CD14-positive monocyte (primary cell): ENCODE data around the gene SAMHD1. TPM values are rescaled to one million over a fixed set of nuclear protein-coding genes. Genes with fewer than 3 reads are reported as not detected.

Experiments used
- DNase-seq, 3 donors: peaks; one replicate each; pipeline ENCODE4 v3.0.0-alpha.2; 2011 to 2022
- H2AFZ ChIP-seq: 2 replicates; pipeline ENCODE4 v1.6.0; 2012; ENCODE audit warnings: mild to moderate bottlenecking, low read depth, low read length, inconsistent platforms; ENCODE audit not compliant: insufficient read depth, poor library complexity, severe bottlenecking
- H3K27ac ChIP-seq, 2 donors: 1 replicate in 1 of 2; 2 replicates in 1 of 2; pipeline ENCODE4 v1.5.1; 2012 to 2013; ENCODE audit warnings: low read length in 2 of 2, control low read depth in 1 of 2, inconsistent platforms in 1 of 2, low read depth in 1 of 2, mild to moderate bottlenecking in 1 of 2
- H3K27me3 ChIP-seq, 2 donors: one replicate each; pipeline versions ENCODE4 v1.6.0 to v1.6.1; 2011 to 2013; ENCODE audit warnings: low read length in 2 of 2; ENCODE audit not compliant: control insufficient read depth in 2 of 2, insufficient read depth in 2 of 2
- H3K36me3 ChIP-seq, 2 donors: replicated peaks in 1 of 2; 1 replicate in 1 of 2; 2 replicates in 1 of 2; pipeline versions ENCODE4 v1.5.1 to v1.6.1; 2012 to 2013; ENCODE audit warnings: low read length in 2 of 2, control low read depth in 1 of 2, inconsistent platforms in 1 of 2, mild to moderate bottlenecking in 1 of 2; ENCODE audit not compliant: insufficient read depth in 2 of 2, control insufficient read depth in 1 of 2
- H3K4me1 ChIP-seq, 2 donors: 1 replicate in 1 of 2; 2 replicates in 1 of 2; pipeline versions ENCODE4 v1.5.1 to v1.6.1; 2012 to 2013; ENCODE audit warnings: low read length in 2 of 2, control low read depth in 1 of 2, inconsistent platforms in 1 of 2, mild to moderate bottlenecking in 1 of 2, moderate library complexity in 1 of 2; ENCODE audit not compliant: insufficient read depth in 2 of 2, control insufficient read depth in 1 of 2
- H3K4me2 ChIP-seq: replicated peaks from 2 replicates; pipeline ENCODE3; 2012; ENCODE audit warnings: low read length, moderate library complexity, mild to moderate bottlenecking; ENCODE audit not compliant: poor library complexity, severe bottlenecking; ENCODE audit errors: extremely low read depth
- H3K4me3 ChIP-seq, 3 experiments: fragments of 200-600 bp in 1 of 3; sonication (generic) in 1 of 3; replicated peaks in 1 of 3; 1 replicate in 2 of 3; 2 replicates in 1 of 3; pipeline ENCODE4 v1.5.1; 2011 to 2013; ENCODE audit warnings: low read length in 3 of 3, mild to moderate bottlenecking in 3 of 3, control low read depth in 2 of 3, low read depth in 2 of 3, inconsistent platforms in 1 of 3, moderate library complexity in 1 of 3
- H3K79me2 ChIP-seq: 2 replicates; pipeline ENCODE4 v1.6.0; 2012; ENCODE audit warnings: mild to moderate bottlenecking, control low read depth, inconsistent platforms, low read length, moderate library complexity; ENCODE audit not compliant: insufficient read depth
- H3K9ac ChIP-seq: 2 replicates; pipeline ENCODE4 v1.6.0; 2017; ENCODE audit warnings: low read length, mild to moderate bottlenecking; ENCODE audit not compliant: insufficient read depth, poor library complexity, severe bottlenecking
- H3K9me3 ChIP-seq, 2 donors: replicated peaks in 1 of 2; 1 replicate in 1 of 2; 2 replicates in 1 of 2; pipeline versions ENCODE4 v1.5.1 to v1.6.1; 2012 to 2013; ENCODE audit warnings: low read length in 2 of 2, control low read depth in 1 of 2; ENCODE audit not compliant: control insufficient read depth in 1 of 2, insufficient read depth in 1 of 2
- H4K20me1 ChIP-seq: 2 replicates; pipeline ENCODE4 v1.6.0; 2012; ENCODE audit warnings: mild to moderate bottlenecking, low read length, control low read depth, moderate library complexity; ENCODE audit not compliant: insufficient read depth
- H3K27ac Mint-ChIP-seq, 7 donors: one replicate each; pipeline ENCODE4 v1.8.0; 2020; ENCODE audit warnings: mild to moderate bottlenecking in 7 of 7, mixed read lengths in 7 of 7, moderate library complexity in 6 of 7, inconsistent platforms in 2 of 7
- H3K27me3 Mint-ChIP-seq, 3 donors: one replicate each; pipeline ENCODE4 v1.8.0; 2021 to 2022; ENCODE audit warnings: low read depth in 3 of 3, mild to moderate bottlenecking in 3 of 3, mixed read lengths in 3 of 3, moderate library complexity in 3 of 3, inconsistent platforms in 1 of 3
- H3K36me3 Mint-ChIP-seq, 2 donors: one replicate each; pipeline ENCODE4 v1.8.0; 2020; ENCODE audit warnings: mixed read lengths in 2 of 2, inconsistent platforms in 1 of 2, mild to moderate bottlenecking in 1 of 2
- H3K4me1 Mint-ChIP-seq: one replicate; pipeline ENCODE4 v1.8.0; 2020; ENCODE audit warnings: mild to moderate bottlenecking, mixed read lengths
- H3K4me3 Mint-ChIP-seq, 2 donors: one replicate each; pipeline ENCODE4 v1.8.0; 2020; ENCODE audit warnings: mild to moderate bottlenecking in 2 of 2, mixed read lengths in 2 of 2, moderate library complexity in 1 of 2
- H3K9me3 Mint-ChIP-seq, 7 donors: one replicate each; pipeline ENCODE4 v1.8.0; 2020 to 2022; ENCODE audit warnings: mixed read lengths in 7 of 7, mild to moderate bottlenecking in 6 of 7, moderate library complexity in 6 of 7, inconsistent platforms in 2 of 7
- CTCF ChIP-seq: fragments of 200-600 bp; IDR thresholded peaks from one replicate; pipeline ENCODE4 v1.8.0; 2022; ENCODE audit warnings: antibody characterized with exemption, mild to moderate bottlenecking
- WGBS: methylation state at CpG from one replicate; pipeline ENCODE4 v1.1.5; 2013; ENCODE audit warnings: missing lambda C conversion rate; ENCODE audit not compliant: insufficient coverage; 5-methylcytosine and 5-hydroxymethylcytosine counted together
- intact Hi-C, 2 donors: fragments of 100-400 bp; cut with micrococcal nuclease; formaldehyde crosslinking; loops; one replicate each; pipeline versions ENCODE4 v1.15.0 to v1.15.1; 2023
- polyA plus RNA-seq, 3 donors: library from polyadenylated mRNA; depleted of rRNA in 1 of 3; unstranded in 2 of 3; stranded (reverse) in 1 of 3; fragments of 300-500 nt in 2 of 3; fragments of >200 nt in 1 of 3; fragmentation: Illumina TruSeq in 2 of 3; gene quantifications; 1 replicate in 2 of 3; 2 replicates in 1 of 3; pipeline ENCODE4 v1.2.3, GENCODE V29; 2012 to 2021

SAMHD1 gene
- polyA plus RNA-seq, 3 donors = 232 to 796 (median 590) TPM

DNA sequence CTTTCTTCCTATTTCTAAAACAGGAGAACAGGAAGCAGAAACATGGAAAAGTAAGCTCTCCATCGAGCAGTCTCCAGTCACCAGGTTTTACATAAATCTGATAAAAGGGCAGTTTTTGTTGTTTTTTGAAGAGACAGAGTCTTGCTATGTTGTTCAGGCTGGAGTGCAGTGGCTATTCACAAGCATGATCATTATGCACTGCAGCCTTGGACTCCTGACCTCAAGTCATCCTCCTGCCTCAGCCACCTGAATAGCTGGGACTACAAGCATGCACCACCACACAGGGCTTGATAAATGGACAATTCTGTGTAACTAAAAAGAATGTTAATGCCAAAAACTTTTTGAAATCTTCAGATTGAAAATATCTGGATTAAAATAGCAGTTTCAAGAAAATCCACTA lies 23.8 kb downstream of the SAMHD1 start:
- no peak overlapping the region for H3K4me3 Mint-ChIP-seq
- Histone ChIP-seq H3K4me2 (no peak overlapping the region), H2AFZ (no peak overlapping the region), H3K9me3 (no peaks in the 10 kb centered on the region), H3K9ac (no peak overlapping the region), H3K27me3 (no peaks in the 10 kb centered on the region), H3K4me1 (peaks cover 26 to 34% of the 10 kb centered on the region in 2 donors), H4K20me1 (peaks cover 100% of the 10 kb centered on the region), H3K36me3 (peaks cover 90 to 95% of the 10 kb centered on the region in 2 donors), H3K27ac (peak overlapping the region in 1 of 2 donors; percentile 58), H3K79me2 (peaks cover 99% of the 10 kb centered on the region), H3K4me3 (no peak overlapping the region)
- peaks cover 0 to 3% (median 0%) of the 10 kb centered on the region in 3 donors for H3K27me3 Mint-ChIP-seq
- intact Hi-C loops = no loop called here
- peak overlapping the region in 4 of 7 donors; percentile 36 to 82 (median 62) for H3K27ac Mint-ChIP-seq
- peaks cover 0 to 2% (median 0%) of the 10 kb centered on the region in 7 donors for H3K9me3 Mint-ChIP-seq
- peaks cover 48% of the 10 kb centered on the region for H3K4me1 Mint-ChIP-seq
- no CpG with 5 or more reads among the region's 1 CpG for WGBS
- H3K36me3 Mint-ChIP-seq = peaks cover 81 to 97% of the 10 kb centered on the region in 2 donors
- no peak for TF ChIP-seq CTCF
- no peak for DNase-seq

DNA sequence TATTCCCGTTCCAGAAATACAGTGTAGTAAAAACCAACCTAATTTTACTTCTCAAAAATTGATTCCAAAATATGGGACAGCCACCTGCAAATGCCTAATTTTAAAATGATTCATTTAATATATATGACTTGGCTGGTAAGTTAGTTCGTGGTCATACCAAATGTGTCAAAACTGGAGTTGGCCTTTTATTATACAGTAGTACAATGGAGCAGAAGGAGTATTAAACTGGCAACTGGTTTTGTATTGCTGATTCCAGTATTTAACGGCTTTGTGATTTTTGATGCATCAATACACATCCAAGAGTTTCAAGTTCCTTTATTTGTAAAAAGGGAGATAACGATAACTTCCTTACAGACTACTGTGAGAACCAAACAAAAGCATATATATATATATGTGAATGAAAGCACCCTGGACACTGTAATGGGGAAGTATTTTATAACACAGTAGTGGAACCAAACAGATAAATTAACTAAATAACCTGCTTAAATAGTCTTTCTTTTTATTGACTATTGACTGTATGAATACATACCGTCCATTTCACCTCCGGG lies 24.8 kb downstream of the SAMHD1 start:
- no peak overlapping the region for H3K4me2 ChIP-seq
- peaks cover 99% of the 10 kb centered on the region for H3K79me2 ChIP-seq
- no peak overlapping the region for H2AFZ ChIP-seq
- no peak overlapping the region for H3K9ac ChIP-seq
- H3K27ac ChIP-seq = no peak overlapping the region
- Mint-ChIP-seq H3K36me3 (peaks cover 82 to 97% of the 10 kb centered on the region in 2 donors), H3K4me1 (peaks cover 38% of the 10 kb centered on the region), H3K27me3 (peaks cover 0 to 3% (median 0%) of the 10 kb centered on the region in 3 donors), H3K9me3 (peaks cover 0 to 2% (median 0%) of the 10 kb centered on the region in 7 donors), H3K27ac (peak overlapping the region in 3 of 7 donors; percentile 5 to 73 (median 11)), H3K4me3 (no peak overlapping the region)
- no peak for TF ChIP-seq CTCF
- H3K27me3 ChIP-seq = no peaks in the 10 kb centered on the region
- peaks cover 94 to 98% of the 10 kb centered on the region in 2 donors for H3K36me3 ChIP-seq
- H3K4me3 ChIP-seq = no peak overlapping the region
- no CpG with 5 or more reads among the region's 6 CpGs for WGBS
- intact Hi-C loops = no loop called here
- H3K9me3 ChIP-seq = no peaks in the 10 kb centered on the region
- no peak for DNase-seq
- H4K20me1 ChIP-seq = peaks cover 100% of the 10 kb centered on the region
- peaks cover 17 to 24% of the 10 kb centered on the region in 2 donors for H3K4me1 ChIP-seq
